Activated CD8-positive, alpha-beta memory T cell treated with anti-CD3 and anti-CD28 coated beads for 1 hour (primary cell): Measurements from ENCODE around the gene TIPARP.
"Not testable (repeated sequence)": the region's sequence is repeated elsewhere in the genome, so short reads cannot be mapped to it uniquely, and the experiment has no call there.

Experiments
- DNase-seq, 2 donors: peaks; one replicate each; pipeline ENCODE4 v3.0.0-alpha.2; 2020; ENCODE audit warnings: low read depth in 1 of 2; ENCODE audit errors: extremely low read depth in 1 of 2

The TIPARP gene

DNA sequence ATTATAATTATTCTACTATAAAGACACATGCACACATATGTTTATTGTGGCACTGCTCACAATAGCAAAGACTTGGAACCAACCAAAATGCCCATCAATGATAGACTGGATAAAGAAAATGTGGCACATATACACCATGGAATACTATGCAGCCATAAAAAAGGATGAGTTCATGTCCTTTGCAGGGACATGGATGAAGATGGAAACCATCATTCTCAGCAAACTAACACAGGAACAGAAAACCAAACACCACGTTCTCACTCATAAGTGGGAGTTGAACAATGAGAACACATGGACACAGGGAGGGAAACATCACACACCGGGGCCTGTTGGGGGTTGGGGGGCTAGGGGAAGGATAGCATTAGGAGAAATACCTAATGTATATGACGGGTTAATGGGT, 62.7 kb downstream of the TIPARP start:
- DNase-seq = not testable (repeated sequence)

- no peak for DNase-seq
Measured at GRCh38 chr3:156738251-156738650, 63.9 kb downstream of the TIPARP start.

DNA sequence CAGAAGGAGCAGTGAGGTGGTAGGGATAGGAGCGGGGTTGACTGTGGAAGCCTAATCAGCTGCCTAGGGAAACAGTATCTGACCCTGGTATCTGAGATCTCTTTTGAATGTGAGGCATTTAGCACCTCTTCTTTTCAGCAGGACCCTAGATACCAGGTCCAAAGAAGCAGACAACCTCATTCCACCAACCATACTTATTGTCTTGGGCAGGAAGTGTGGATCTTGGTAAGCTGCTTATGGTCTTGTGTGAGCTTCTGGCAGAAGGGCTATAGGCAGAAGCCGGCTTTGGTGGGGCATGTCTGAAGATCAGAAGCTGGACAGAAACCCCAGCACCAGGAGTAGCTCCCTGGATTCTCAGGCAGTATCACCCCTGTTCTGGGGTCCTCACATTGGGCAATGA, 65.6 kb downstream of the TIPARP start:
- DNase-seq = no peak

DNA sequence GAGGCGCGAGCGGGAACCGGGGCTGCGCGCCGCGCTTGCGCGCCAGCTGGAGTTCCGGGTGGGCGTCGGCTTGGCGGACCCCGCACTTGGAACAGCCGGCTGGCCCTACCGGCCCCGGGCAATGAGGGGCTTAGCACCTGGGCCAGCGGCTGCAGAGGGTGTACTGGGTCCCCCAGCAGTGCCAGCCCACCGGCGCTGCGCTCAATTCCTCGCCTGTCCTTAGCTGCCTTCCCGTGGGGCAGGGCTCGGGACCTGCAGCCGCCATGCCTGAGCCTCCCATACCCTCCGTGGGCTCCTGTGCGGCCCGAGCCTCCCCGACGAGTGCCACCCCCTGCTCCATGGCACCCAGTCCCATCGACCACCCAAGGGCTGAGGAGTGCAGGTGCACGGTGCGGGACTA, 66.2 kb downstream of the TIPARP start:
- not testable (repeated sequence) for DNase-seq

GRCh38 chr3:156741935-156742334, 67.5 kb downstream of the TIPARP start:
- DNase-seq = no peak

GRCh38 chr3:156742401-156742800, 68.0 kb downstream of the TIPARP start:
- DNase-seq = no peak

DNA sequence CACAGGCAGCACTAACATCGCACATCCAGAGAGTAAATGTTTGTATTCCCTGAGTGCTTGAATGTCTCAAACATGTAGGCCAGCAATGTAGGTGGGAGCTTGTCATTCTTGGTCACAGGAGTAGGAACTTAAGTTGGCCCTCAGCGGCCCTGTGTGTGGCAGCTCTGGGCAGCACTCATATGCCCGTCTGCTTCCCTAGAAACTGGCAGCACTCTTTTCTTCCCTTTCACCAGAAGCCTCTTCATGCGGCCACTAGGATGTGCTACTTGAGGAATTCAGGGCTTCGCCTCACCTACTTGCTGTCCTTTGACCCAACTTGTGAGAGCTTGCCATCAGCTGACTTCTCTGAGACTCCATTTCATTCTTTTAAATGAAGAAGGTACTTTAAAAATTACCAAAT, 69.5 kb downstream of the TIPARP start:
- no peak for DNase-seq

GRCh38 chr3:156744631-156745030, 70.2 kb downstream of the TIPARP start:
- no peak for DNase-seq

DNA sequence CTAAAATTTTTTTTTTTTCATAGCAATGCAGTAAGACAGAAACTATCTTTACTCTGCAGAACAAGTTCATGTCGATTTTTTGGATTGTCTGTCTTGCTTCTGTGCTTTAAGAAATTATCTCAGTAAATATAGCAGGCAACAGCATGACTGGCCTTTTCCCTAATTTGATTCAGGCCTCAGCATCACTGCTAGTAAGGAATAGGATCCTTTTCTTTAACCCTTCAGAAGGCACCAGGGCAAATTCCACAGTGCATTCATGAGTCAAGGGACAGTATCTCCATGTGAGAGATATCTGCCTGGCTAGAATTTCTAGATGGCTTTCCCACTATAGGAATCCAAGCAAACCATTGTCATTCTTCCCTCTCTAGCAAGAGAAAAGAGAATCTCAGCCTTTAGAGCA, 71.4 kb downstream of the TIPARP start:
- no peak for DNase-seq

DNA sequence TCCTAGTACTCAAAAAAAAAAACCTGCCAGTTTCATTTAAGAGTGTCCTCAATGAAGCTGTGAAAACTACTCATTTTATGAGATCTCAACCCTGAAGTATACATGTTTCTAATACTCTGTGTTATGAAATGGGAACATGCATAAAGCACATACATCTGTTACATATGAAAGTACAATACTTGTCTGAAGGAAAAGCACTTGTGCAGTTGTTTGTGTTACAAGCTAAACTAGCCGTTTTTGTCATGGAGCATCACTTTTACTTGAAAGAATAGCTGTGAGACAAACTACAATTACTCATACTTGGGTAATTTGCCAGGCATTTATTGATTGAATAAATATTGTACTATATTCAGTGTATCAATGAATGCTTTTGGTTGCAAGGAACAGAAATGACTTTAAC, 72.7 kb downstream of the TIPARP start:
- no peak for DNase-seq

- DNase-seq = no peak
Measured at GRCh38 chr3:156749244-156749643, 74.9 kb downstream of the TIPARP start.

DNA sequence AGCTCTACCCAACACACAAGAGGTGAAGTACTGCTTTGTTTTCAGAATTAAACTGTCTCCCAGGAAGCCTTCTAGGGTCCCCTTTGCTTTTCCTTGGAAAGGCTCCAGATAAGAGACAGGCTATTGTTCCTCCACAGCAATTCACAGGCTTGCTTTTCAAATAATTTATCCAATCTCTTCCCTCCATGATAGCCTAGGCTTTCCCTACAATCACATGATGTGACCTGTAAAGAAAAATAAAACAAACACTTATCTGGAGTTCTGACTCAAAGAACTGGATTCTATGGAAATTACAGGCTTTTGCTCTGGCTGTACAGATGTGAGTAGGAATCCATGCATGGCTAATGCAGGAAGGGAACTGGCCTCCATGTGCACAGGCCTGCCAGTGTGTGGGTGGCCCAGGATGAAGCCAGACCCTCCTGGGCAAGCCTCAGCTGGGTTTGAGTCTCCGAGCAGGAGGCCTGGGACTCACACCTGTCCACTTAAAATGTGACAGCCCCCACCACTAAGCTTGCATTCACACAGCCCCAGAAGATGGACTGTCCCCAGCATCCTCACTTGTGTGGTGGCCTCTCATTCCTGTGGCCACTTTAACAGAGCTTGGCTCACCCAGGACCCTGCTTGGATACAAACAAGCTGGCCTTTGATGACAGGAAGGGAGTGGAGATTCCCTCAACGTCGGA, 75.9 kb downstream of the TIPARP start:
- no peak for DNase-seq

DNA sequence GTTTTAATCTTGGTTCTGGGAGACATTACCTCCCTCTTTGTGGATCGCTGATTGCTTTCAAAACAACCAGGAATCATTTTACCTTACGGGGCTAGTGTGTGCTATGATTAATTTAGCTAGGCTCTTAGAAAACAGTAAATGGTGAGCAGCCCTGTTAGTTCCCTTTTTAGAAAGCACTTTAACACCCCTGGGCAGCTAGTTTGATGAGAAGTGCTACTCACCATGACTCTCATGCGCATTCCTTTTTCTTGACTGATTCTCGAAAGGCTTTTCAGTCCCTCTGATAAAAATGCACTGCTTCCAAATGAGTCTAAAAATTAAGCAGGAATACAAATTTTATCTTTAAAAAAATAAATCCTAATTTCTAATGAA, 76.5 kb downstream of the TIPARP start:
- DNase-seq = no peak

DNA sequence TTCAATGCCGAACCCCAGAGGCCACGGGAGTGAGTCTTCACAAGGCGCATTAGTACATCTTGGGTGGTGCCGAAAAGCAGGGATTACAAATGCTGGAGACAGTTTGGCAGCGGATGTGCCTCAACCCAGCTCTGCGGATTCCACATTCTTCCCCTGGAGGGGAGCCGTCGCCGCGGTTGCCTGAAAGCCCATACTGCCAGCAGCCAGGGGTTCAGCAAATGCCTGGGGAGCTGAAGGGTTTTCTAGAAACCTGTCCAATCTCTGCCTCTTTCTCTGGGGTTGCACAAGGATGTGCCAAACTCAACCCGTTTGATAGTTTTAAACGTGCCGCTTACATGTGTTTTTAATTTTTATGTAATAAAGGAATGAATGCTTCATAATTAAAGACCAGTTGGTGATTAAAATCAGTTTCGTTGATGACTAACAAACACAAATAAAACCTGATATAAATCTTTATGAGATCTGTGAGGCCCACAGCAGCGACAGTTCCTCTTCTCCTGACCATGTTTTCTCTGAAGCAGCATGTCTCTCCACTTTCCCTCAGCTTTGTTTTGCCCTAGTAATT, 77.2 kb downstream of the TIPARP start:
- DNase-seq = no peak
